Measurements from ENCODE around the gene NECAB2. TPM values are rescaled to one million over a fixed set of nuclear protein-coding genes. Genes with fewer than 3 reads are reported as not detected.

NECAB2 gene
- total RNA-seq, 2 donors from 2014 or later = 1.0 to 3.6 TPM

DNA sequence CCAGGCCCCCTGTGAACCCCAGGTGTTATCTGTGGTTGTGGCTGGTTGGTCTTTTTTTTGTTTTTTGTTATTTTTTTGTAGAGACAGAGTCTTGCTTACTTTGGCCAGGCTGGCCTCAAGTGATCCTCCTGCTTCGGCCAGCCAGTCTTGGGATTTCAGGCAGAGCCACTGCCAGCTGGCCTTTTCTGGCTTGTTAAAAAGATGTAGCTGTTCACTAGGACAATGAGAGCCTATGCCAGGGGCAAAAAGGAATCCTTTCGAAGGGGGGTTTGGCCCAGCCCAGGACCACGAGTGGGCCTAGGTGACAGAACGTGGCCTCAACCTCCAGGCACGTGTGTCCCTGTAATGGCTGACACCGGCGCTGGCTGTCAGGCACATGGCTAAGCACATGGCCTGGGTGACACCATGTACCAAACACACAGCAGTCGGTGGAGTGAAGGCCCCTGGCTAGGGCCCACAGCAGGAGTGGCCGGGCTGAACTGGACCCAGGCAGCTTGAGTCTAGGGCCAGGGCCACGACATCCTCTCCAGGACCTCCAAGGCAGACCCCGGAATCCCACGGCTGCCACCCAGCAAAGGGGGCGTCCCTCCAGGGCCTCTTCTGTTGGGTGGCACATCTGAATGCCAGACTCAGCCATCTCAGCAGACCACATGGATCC, 81.5 kb downstream of the NECAB2 start:
- no peak for TF ChIP-seq POLR2A (IDR thresholded peaks at IDR 0.05)
- TF ChIP-seq, protein P1, sequence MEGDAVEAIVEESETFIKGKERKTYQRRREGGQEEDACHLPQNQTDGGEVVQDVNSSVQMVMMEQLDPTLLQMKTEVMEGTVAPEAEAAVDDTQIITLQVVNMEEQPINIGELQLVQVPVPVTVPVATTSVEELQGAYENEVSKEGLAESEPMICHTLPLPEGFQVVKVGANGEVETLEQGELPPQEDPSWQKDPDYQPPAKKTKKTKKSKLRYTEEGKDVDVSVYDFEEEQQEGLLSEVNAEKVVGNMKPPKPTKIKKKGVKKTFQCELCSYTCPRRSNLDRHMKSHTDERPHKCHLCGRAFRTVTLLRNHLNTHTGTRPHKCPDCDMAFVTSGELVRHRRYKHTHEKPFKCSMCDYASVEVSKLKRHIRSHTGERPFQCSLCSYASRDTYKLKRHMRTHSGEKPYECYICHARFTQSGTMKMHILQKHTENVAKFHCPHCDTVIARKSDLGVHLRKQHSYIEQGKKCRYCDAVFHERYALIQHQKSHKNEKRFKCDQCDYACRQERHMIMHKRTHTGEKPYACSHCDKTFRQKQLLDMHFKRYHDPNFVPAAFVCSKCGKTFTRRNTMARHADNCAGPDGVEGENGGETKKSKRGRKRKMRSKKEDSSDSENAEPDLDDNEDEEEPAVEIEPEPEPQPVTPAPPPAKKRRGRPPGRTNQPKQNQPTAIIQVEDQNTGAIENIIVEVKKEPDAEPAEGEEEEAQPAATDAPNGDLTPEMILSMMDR (IDR thresholded peaks at IDR 0.05) = no peak
- Histone ChIP-seq H3K4me1 (peaks cover 27% of the 10 kb centered on the region), H3K27ac (peak overlapping the region; percentile 30 to 74 (median 72)), H3K27me3 (no peaks in the 10 kb centered on the region), H3K4me3 (no peak overlapping the region), H3K36me3 (replicated peaks in 1 of 2; ENCODE audit: insufficient read depth in 1 of 2, low read depth in 2 of 2) (peaks cover 3 to 4% of the 10 kb centered on the region in 2 donors), H3K9me3 (no peaks in the 10 kb centered on the region)
- DNase-seq (peak in 1 of 4 donors; percentile 13), ATAC-seq (no peak)
- intact Hi-C loops (cut with DNase I) = loop anchor here (10.0 kb wide), 2 partner anchors 85 to 215 kb away; partner anchors contain the start of gene NECAB2
- 84 to 92% methylated on average over 13 of the region's 13 CpGs for WGBS, 2 donors

DNA sequence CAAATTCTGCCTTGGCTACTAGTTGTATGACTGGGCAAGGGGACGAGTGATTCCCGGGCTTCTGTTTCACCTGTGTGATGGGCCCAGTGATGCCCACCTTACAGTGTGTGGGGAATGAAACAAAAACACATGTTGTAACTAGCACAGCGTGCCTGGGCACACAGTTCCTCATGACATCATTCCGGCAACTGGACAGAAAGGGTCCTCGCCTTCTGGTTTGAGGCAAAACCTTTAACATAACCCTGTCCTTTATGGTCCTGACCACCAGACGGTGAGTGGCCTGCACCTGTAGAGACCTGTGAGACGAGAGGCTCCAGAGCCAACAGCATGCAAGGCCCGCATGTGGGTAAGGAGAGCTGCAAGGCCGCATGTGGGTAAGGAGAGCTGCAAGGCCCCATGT, 82.3 kb downstream of the NECAB2 start:
- DNase-seq (peak in 1 of 4 donors; percentile 7), ATAC-seq (no peak)
- H3K4me1 ChIP-seq = peaks cover 34% of the 10 kb centered on the region
- H3K9me3 ChIP-seq = no peaks in the 10 kb centered on the region
- WGBS, 2 donors = 80 to 91% methylated on average over 9 of the region's 9 CpGs
- H3K27ac ChIP-seq = no peak overlapping the region
- H3K27me3 ChIP-seq = no peaks in the 10 kb centered on the region
- peaks cover 3 to 4% of the 10 kb centered on the region in 2 donors for H3K36me3 ChIP-seq (replicated peaks in 1 of 2; ENCODE audit: insufficient read depth in 1 of 2, low read depth in 2 of 2)
- no peak for TF ChIP-seq POLR2A (IDR thresholded peaks at IDR 0.05)
- TF ChIP-seq, protein P1 (IDR thresholded peaks at IDR 0.05) = no peak
- intact Hi-C loops (cut with DNase I) = no loop called here
- H3K4me3 ChIP-seq = no peak overlapping the region

DNA sequence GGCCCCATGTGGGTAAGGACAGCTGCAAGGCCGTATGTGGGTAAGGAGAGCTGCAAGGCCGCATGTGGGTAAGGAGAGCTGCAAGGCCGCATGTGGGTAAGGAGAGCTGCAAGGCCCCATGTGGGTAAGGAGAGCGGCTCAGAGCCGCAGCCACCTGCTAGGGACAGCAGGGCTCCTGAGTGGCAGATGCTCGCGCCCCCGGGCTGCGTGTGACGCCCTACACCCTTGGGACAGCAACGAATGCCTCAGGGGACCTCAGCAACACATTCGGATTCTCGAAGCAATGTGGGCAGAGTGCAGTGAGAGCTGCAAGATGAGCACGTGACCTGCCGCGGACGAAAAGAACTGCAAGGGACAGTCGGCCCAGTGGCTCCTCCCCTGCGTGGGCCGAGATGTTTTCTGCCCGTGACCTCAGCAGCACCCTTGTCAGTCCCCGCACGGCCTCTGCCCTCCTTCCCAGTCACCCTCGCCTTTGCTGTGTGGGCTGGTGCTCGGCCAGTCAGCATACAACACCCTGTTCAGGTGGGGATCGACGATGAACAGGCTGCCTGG, 84.1 kb downstream of the NECAB2 start:
- Histone ChIP-seq H3K27me3 (no peaks in the 10 kb centered on the region), H3K36me3 (replicated peaks in 1 of 2; ENCODE audit: insufficient read depth in 1 of 2, low read depth in 2 of 2) (peaks cover 6 to 9% of the 10 kb centered on the region in 2 donors), H3K27ac (no peak overlapping the region), H3K9me3 (no peaks in the 10 kb centered on the region), H3K4me1 (peaks cover 45% of the 10 kb centered on the region), H3K4me3 (no peak overlapping the region)
- no peak for ATAC-seq
- TF ChIP-seq, protein P1 (IDR thresholded peaks at IDR 0.05) = no peak
- TF ChIP-seq POLR2A (IDR thresholded peaks at IDR 0.05) = no peak
- intact Hi-C loops (cut with DNase I) = no loop called here
- peak in 1 of 4 donors; percentile 10 for DNase-seq
- 90 to 95% methylated on average over 24 to 27 of the region's 27 CpGs for WGBS, 2 donors

Small RNAs within 50 kb of the gene (small RNA-seq; reads per million reads assigned to genes)
- gene RNA5SP432 = not detected

Other genes with a start within 250 kb of the NECAB2 start
- 10 to 100 TPM in 1 of 2 donors, 1 to 10 TPM in 1; 4.9 to 12.5 TPM for gene HSBP1, start 160.3 kb upstream of the NECAB2 start, total RNA-seq
- gene MLYCD, start 69.1 kb upstream of the NECAB2 start, total RNA-seq = 10 to 100 TPM; 19.2 to 29.3 TPM
- 1 to 10 TPM; 4.0 to 5.2 TPM for gene OSGIN1, start 15.0 kb upstream of the NECAB2 start, total RNA-seq
- not detected for gene SLC38A8, start 74.6 kb downstream of the NECAB2 start, total RNA-seq
- 10 to 100 TPM; 58.9 to 75.5 TPM for gene MBTPS1, start 148.7 kb downstream of the NECAB2 start, total RNA-seq
- 1 to 10 TPM; 6.3 to 8.0 TPM for gene HSDL1, start 176.9 kb downstream of the NECAB2 start, total RNA-seq
- 1 to 10 TPM in 1 of 2 donors, under 1 TPM in 1; 0.99 to 1.3 TPM for gene DNAAF1, start 177.1 kb downstream of the NECAB2 start, total RNA-seq
- 10 to 100 TPM; 33.5 to 80.8 TPM for gene TAF1C, start 218.8 kb downstream of the NECAB2 start, total RNA-seq
- gene ADAD2, start 222.9 kb downstream of the NECAB2 start, total RNA-seq = 1 to 10 TPM in 1 of 2 donors, not detected in 1; 4.0 TPM

Measured in body of pancreas (tissue), 4 donors.